Calu3 (cell line): ENCODE measurements around the gene TPRA1. TPM values are rescaled to one million over a fixed set of nuclear protein-coding genes. Genes with fewer than 3 reads are reported as not detected.
A peak's percentile ranks its signal among the peaks of the same experiment; 100 is the strongest.

ENCODE experiments used
- BruUV-seq: library from RNA; stranded (reverse); fragments of 400-500 nt; replicated peaks from 2 replicates; lab custom pipeline; 2021; lab: Mats Ljungman, UMichigan
- CTCF ChIA-PET: fragments of 300-600 bp; sonication (Branson Sonifier 250); formaldehyde crosslinking; loops from one replicate; lab custom pipeline; 2022; ENCODE audit warnings: antibody characterized with exemption; lab: Charles Lee
- DNase-seq: peaks from one replicate; pipeline ENCODE4 v3.0.0; 2022
- H3K27ac Mint-ChIP-seq: one replicate; pipeline ENCODE4 v1.8.0; 2022; ENCODE audit warnings: mixed read lengths; ENCODE audit not compliant: unreplicated experiment
- H3K27me3 Mint-ChIP-seq: one replicate; pipeline ENCODE4 v1.8.0; 2022; ENCODE audit warnings: mixed read lengths; ENCODE audit not compliant: unreplicated experiment
- H3K36me3 Mint-ChIP-seq: one replicate; pipeline ENCODE4 v1.8.0; 2022; ENCODE audit warnings: mild to moderate bottlenecking, moderate library complexity, mixed read lengths; ENCODE audit not compliant: insufficient read depth, unreplicated experiment
- H3K4me1 Mint-ChIP-seq: one replicate; pipeline ENCODE4 v1.8.0; 2022; ENCODE audit warnings: mild to moderate bottlenecking, low read depth, mixed read lengths; ENCODE audit not compliant: unreplicated experiment
- H3K4me3 Mint-ChIP-seq: one replicate; pipeline ENCODE4 v1.8.0; 2022; ENCODE audit warnings: mild to moderate bottlenecking, low read depth, moderate library complexity, mixed read lengths; ENCODE audit not compliant: unreplicated experiment
- H3K9me3 Mint-ChIP-seq: one replicate; pipeline ENCODE4 v1.8.0; 2022; ENCODE audit warnings: low read depth, mixed read lengths; ENCODE audit not compliant: unreplicated experiment
- CTCF ChIP-seq: fragments of 200-600 bp; IDR thresholded peaks from one replicate; pipeline ENCODE4 v1.8.0; 2022; ENCODE audit warnings: antibody characterized with exemption; ENCODE audit not compliant: unreplicated experiment
- intact Hi-C: fragments of 100-400 bp; cut with micrococcal nuclease; formaldehyde crosslinking; loops from one replicate; pipeline ENCODE4 v1.10.0; 2022; ENCODE audit not compliant: unreplicated experiment
- total RNA-seq: library from RNA; stranded (reverse); gene quantifications from 2 replicates; pipeline ENCODE4 v1.2.3, GENCODE V29; 2022

Gene TPRA1
- total RNA-seq, 1 experiment from 2014 or later: 66.4 TPM

DNA sequence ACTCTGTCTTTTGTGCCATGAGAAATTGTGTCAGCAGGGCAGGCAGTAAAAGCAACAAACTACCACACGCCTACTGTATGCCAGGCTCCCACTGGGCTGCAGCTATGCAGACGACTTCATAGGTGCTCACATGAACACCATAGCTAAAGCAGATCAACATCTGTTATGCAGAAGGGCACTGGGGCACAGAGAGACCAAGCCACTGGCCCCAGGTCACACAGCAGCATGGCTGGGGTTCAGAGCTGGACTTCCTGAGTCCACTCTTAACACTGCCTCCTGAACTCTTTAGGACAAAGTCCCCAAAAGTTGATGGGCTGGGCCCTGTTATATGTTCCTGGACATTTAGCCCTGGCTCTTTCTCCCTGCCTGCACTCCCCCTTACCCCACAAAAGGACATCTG lies 12.4 kb downstream of the TPRA1 start:
- CTCF ChIA-PET: no interaction called here
- no peak overlapping the region for H3K4me3 Mint-ChIP-seq
- H3K27me3 Mint-ChIP-seq: no peaks in the 10 kb centered on the region
- peaks cover 37% of the 10 kb centered on the region for H3K36me3 Mint-ChIP-seq
- intact Hi-C loops: loop anchor here (5.0 kb wide), 2 partner anchors 114 to 254 kb away; no protein-coding TSS in a partner anchor
- H3K27ac Mint-ChIP-seq: no peak overlapping the region
- no peaks in the 10 kb centered on the region for H3K9me3 Mint-ChIP-seq
- TF ChIP-seq CTCF: no peak
- DNase-seq: no peak
- no TSS peak for BruUV-seq
- peaks cover 19% of the 10 kb centered on the region for H3K4me1 Mint-ChIP-seq

DNA sequence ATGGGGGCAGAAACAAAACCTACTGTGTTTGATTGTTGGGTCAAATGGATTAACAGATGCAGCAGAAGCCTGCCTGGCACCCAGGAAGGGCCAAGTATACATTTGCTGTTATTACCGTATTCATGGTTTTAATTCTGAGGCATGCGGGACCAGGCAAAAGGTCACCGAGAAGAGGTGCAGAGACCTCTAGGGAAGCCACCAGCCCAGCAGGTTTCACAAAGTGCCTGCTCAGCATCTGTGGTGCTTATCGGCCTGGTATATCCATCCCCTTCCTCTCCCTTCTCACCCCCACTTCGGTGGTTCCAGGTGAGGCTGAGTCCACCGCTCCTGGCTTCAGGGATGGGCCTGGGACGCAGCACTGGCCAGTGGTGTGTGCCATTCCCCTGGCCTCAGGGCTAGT lies 13.1 kb downstream of the TPRA1 start:
- Mint-ChIP-seq H3K27me3 (no peaks in the 10 kb centered on the region), H3K9me3 (no peaks in the 10 kb centered on the region), H3K36me3 (peaks cover 44% of the 10 kb centered on the region), H3K27ac (no peak overlapping the region), H3K4me1 (peaks cover 19% of the 10 kb centered on the region), H3K4me3 (no peak overlapping the region)
- CTCF ChIA-PET: no interaction called here
- DNase-seq: no peak
- no peak for TF ChIP-seq CTCF
- intact Hi-C loops: loop anchor here (5.0 kb wide), 2 partner anchors 115 to 255 kb away; no protein-coding TSS in a partner anchor
- no TSS peak for BruUV-seq

- no peaks in the 10 kb centered on the region for H3K9me3 Mint-ChIP-seq
- TF ChIP-seq CTCF: peak; percentile 100
- no TSS peak for BruUV-seq
- peaks cover 19% of the 10 kb centered on the region for H3K4me1 Mint-ChIP-seq
- intact Hi-C loops: loop anchor here (1.0 to 5.0 kb wide), 3 partner anchors 117 to 396 kb away; no protein-coding TSS in a partner anchor
- H3K36me3 Mint-ChIP-seq: peaks cover 44% of the 10 kb centered on the region
- no peak overlapping the region for H3K27ac Mint-ChIP-seq
- CTCF ChIA-PET: interaction anchor here (0.6 to 2.0 kb wide), 28 partner anchors 9 to 1545 kb away, joined by 3 to 18 read pairs (median 4); partner anchors contain the start of genes MCM2, RUVBL1 and TPRA1
- H3K4me3 Mint-ChIP-seq: no peak overlapping the region
- H3K27me3 Mint-ChIP-seq: no peaks in the 10 kb centered on the region
- peak; percentile 93 for DNase-seq
These were observed 15.4 kb downstream of the TPRA1 start for GRCh38 chr3:127574880-127575878.

DNA sequence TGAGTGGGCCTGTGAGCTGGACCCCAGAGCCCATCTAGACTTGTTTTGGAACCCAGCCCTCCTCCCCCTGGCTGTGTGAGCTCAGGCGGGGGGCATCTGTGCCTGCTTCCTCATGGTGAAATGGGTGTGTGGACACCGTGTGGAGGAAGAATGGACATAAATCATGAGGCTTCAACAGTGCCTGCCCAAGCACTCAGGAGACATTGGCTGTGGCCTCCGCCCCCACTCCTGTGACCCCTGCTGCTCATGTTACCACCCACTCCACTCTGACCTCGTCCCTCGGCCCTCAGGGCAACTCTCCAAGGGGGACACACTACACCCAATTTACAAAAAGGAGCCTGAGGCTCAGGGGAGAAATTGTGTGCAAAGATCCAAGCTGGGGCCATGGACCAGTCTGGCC lies 16.6 kb downstream of the TPRA1 start:
- no TSS peak for BruUV-seq
- intact Hi-C loops: no loop called here

More for the DNA sequence above, 16.6 kb downstream of the TPRA1 start:
- Mint-ChIP-seq H3K4me1 (peaks cover 19% of the 10 kb centered on the region), H3K36me3 (peaks cover 44% of the 10 kb centered on the region), H3K27ac (no peak overlapping the region), H3K4me3 (no peak overlapping the region), H3K9me3 (no peaks in the 10 kb centered on the region), H3K27me3 (no peaks in the 10 kb centered on the region)
- no peak for DNase-seq
- CTCF ChIA-PET: interaction anchor here (1.2 to 1.7 kb wide), 4 partner anchors 25 to 560 kb away, joined by 4 to 11 read pairs (median 6); partner anchors contain the start of gene MCM2
- no peak for TF ChIP-seq CTCF
